DOHH2 (cell line): ENCODE measurements around the gene DDO.

ENCODE experiments used
- CTCF ChIP-seq: fragments of 200-600 bp; sonication (generic); IDR thresholded peaks from one replicate; pipeline ENCODE4 v1.5.1; 2014; ENCODE audit warnings: antibody characterized with exemption, mild to moderate bottlenecking, low read depth, low read length; ENCODE audit not compliant: poor library complexity, severe bottlenecking
- EZH2phosphoT487 ChIP-seq: fragments of 200-600 bp; sonication (generic); IDR thresholded peaks from 2 replicates; pipeline ENCODE4 v1.6.1; 2017; ENCODE audit warnings: borderline replicate concordance, mild to moderate bottlenecking, antibody characterized with exemption, low read length, moderate library complexity, mixed read lengths

GRCh38 chr6:110404607-110405006, 10.8 kb downstream of the DDO start:
- TF ChIP-seq CTCF (no peak), EZH2phosphoT487 (no peak)
